ENCODE measurements around the gene LCK.

DNA sequence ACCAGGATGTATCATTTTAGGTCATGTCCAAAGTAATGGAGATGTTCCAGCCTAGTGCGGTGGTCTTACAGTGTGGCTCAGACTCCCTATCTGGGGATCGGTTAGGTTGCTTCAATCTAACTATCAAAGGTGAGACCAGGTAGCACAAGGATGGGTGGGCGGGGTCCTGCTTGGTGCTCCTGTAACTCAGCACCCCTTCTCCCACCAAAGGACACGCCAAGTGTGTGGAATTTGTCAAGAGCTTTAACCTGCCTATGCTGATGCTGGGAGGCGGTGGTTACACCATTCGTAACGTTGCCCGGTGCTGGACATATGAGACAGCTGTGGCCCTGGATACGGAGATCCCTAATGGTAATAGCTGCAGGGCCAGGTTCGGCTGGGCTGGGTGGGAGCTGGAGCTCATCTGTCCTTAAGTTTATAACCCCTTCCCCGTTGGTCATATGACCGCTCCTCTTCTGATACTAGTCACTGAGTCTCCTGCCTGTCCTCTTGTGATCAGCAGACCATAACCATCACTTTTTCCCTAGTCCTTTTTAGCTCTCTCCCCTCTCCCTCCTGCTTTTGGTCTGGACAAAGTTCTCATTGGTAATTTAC is 79.6 kb downstream of the LCK start:
- TF ChIP-seq, protein P1, sequence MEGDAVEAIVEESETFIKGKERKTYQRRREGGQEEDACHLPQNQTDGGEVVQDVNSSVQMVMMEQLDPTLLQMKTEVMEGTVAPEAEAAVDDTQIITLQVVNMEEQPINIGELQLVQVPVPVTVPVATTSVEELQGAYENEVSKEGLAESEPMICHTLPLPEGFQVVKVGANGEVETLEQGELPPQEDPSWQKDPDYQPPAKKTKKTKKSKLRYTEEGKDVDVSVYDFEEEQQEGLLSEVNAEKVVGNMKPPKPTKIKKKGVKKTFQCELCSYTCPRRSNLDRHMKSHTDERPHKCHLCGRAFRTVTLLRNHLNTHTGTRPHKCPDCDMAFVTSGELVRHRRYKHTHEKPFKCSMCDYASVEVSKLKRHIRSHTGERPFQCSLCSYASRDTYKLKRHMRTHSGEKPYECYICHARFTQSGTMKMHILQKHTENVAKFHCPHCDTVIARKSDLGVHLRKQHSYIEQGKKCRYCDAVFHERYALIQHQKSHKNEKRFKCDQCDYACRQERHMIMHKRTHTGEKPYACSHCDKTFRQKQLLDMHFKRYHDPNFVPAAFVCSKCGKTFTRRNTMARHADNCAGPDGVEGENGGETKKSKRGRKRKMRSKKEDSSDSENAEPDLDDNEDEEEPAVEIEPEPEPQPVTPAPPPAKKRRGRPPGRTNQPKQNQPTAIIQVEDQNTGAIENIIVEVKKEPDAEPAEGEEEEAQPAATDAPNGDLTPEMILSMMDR (IDR thresholded peaks at IDR 0.05 in 2 of 3, conservative IDR thresholded peaks at IDR 0.05 in 1 of 3; ENCODE audit: control insufficient read depth in 2 of 3, extremely low read depth in 1 of 3, insufficient read depth in 1 of 3, low read depth in 3 of 3, low read length in 3 of 3): no peak
- TF ChIP-seq MXI1 (IDR thresholded peaks at IDR 0.05; ENCODE audit: low read depth, low read length) (no peak), POLR2AphosphoS2 (IDR thresholded peaks at IDR 0.05; ENCODE audit: low read depth, low read length) (no peak), RCOR1 (conservative IDR thresholded peaks at IDR 0.05; ENCODE audit: low read depth, low read length) (no peak), CHD2 (IDR thresholded peaks at IDR 0.05; ENCODE audit: borderline replicate concordance, low read depth, low read length) (no peak), DPF2 (IDR thresholded peaks at IDR 0.05) (no peak), RAD21 (IDR thresholded peaks at IDR 0.05; ENCODE audit: insufficient read depth, low read depth, low read length) (no peak), NRF1 (conservative IDR thresholded peaks at IDR 0.05; ENCODE audit: low read depth, low read length) (no peak), YY1 (IDR thresholded peaks at IDR 0.05; ENCODE audit: low read depth, low read length) (no peak), KDM1A (IDR thresholded peaks at IDR 0.05; ENCODE audit: borderline replicate concordance) (no peak), ZNF274 (IDR thresholded peaks at IDR 0.05; ENCODE audit: insufficient read depth, insufficient read length) (no peak)
- TF ChIP-seq, protein P2, sequence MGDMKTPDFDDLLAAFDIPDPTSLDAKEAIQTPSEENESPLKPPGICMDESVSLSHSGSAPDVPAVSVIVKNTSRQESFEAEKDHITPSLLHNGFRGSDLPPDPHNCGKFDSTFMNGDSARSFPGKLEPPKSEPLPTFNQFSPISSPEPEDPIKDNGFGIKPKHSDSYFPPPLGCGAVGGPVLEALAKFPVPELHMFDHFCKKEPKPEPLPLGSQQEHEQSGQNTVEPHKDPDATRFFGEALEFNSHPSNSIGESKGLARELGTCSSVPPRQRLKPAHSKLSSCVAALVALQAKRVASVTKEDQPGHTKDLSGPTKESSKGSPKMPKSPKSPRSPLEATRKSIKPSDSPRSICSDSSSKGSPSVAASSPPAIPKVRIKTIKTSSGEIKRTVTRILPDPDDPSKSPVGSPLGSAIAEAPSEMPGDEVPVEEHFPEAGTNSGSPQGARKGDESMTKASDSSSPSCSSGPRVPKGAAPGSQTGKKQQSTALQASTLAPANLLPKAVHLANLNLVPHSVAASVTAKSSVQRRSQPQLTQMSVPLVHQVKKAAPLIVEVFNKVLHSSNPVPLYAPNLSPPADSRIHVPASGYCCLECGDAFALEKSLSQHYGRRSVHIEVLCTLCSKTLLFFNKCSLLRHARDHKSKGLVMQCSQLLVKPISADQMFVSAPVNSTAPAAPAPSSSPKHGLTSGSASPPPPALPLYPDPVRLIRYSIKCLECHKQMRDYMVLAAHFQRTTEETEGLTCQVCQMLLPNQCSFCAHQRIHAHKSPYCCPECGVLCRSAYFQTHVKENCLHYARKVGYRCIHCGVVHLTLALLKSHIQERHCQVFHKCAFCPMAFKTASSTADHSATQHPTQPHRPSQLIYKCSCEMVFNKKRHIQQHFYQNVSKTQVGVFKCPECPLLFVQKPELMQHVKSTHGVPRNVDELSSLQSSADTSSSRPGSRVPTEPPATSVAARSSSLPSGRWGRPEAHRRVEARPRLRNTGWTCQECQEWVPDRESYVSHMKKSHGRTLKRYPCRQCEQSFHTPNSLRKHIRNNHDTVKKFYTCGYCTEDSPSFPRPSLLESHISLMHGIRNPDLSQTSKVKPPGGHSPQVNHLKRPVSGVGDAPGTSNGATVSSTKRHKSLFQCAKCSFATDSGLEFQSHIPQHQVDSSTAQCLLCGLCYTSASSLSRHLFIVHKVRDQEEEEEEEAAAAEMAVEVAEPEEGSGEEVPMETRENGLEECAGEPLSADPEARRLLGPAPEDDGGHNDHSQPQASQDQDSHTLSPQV (IDR thresholded peaks at IDR 0.05): no peak
- TF ChIP-seq, protein P3, sequence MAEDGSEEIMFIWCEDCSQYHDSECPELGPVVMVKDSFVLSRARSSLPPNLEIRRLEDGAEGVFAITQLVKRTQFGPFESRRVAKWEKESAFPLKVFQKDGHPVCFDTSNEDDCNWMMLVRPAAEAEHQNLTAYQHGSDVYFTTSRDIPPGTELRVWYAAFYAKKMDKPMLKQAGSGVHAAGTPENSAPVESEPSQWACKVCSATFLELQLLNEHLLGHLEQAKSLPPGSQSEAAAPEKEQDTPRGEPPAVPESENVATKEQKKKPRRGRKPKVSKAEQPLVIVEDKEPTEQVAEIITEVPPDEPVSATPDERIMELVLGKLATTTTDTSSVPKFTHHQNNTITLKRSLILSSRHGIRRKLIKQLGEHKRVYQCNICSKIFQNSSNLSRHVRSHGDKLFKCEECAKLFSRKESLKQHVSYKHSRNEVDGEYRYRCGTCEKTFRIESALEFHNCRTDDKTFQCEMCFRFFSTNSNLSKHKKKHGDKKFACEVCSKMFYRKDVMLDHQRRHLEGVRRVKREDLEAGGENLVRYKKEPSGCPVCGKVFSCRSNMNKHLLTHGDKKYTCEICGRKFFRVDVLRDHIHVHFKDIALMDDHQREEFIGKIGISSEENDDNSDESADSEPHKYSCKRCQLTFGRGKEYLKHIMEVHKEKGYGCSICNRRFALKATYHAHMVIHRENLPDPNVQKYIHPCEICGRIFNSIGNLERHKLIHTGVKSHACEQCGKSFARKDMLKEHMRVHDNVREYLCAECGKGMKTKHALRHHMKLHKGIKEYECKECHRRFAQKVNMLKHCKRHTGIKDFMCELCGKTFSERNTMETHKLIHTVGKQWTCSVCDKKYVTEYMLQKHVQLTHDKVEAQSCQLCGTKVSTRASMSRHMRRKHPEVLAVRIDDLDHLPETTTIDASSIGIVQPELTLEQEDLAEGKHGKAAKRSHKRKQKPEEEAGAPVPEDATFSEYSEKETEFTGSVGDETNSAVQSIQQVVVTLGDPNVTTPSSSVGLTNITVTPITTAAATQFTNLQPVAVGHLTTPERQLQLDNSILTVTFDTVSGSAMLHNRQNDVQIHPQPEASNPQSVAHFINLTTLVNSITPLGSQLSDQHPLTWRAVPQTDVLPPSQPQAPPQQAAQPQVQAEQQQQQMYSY (CRISPR knock-in tag; IDR thresholded peaks at IDR 0.05): no peak
